ENCODE data around the gene BAZ2B. TPM values are rescaled to one million over a fixed set of nuclear protein-coding genes. Genes with fewer than 3 reads are reported as not detected.
A peak's percentile ranks its signal among the peaks of the same experiment; 100 is the strongest.

Gene BAZ2B
- polyA plus RNA-seq, 1 of the 3 experiments (the other 2 are of a cell fraction), result 10.2 TPM

- Histone ChIP-seq H3F3A (replicated peaks; ENCODE audit: insufficient read depth) (no peaks in the 10 kb centered on the region), H2AFZ (ENCODE audit: low read depth) (no peak overlapping the region), H3K4me1 (ENCODE audit: control insufficient read depth in 1 of 2, insufficient read depth in 2 of 2, low read depth in 1 of 2, low read length in 1 of 2) (peaks cover 0 to 3% of the 10 kb centered on the region in 2 experiments; a peak in 1 of 4 replicates), H3K9ac (no peak overlapping the region), H3K27me3 (ENCODE audit: insufficient read depth) (no peaks in the 10 kb centered on the region), H3K9me2 (no peaks in the 10 kb centered on the region), H3K27ac (ENCODE audit: low read depth in 2 of 2, low read length in 1 of 2) (no peak overlapping the region), H3K9me3 (no peaks in the 10 kb centered on the region), H3K4me3 (ENCODE audit: low read depth in 2 of 2, low read length in 1 of 2) (no peak overlapping the region), H3K79me2 (ENCODE audit: insufficient read depth) (peaks cover 8% of the 10 kb centered on the region), H3K4me2 (no peak overlapping the region), H4K20me1 (ENCODE audit: insufficient read depth) (no peaks in the 10 kb centered on the region; the same call in 1 of the 2 replicates), H3K36me3 (replicated peaks in 1 of 2; ENCODE audit: control insufficient read depth in 1 of 2, insufficient read depth in 2 of 2, low read length in 1 of 2) (no peaks in the 10 kb centered on the region)
- 52% methylated on average over 2 of the region's 2 CpGs for WGBS (ENCODE audit: low lambda C conversion rate)
- DNase-seq, result no peak
- ChIA-PET CTCF (interaction anchor here (0.7 kb wide), 1 partner anchor 89 kb away, joined by 3 read pairs; no protein-coding TSS in a partner anchor), POLR2A (no interaction called here)
- TF ChIP-seq FOSL2 (IDR thresholded peaks at IDR 0.05; ENCODE audit: borderline replicate concordance, low read depth), result peak; percentile 42; the same call in 1 of the 2 replicates
- no peak for TF ChIP-seq USF1 (IDR thresholded peaks at IDR 0.05; ENCODE audit: borderline replicate concordance, low read depth)
- TF ChIP-seq PBX3 (IDR thresholded peaks at IDR 0.05), result peak; percentile 48
- no peak for TF ChIP-seq EZH2phosphoT487 (IDR thresholded peaks at IDR 0.05; ENCODE audit: borderline replicate concordance, low read depth)
- TF ChIP-seq FOXM1 (IDR thresholded peaks at IDR 0.05; ENCODE audit: low read depth), result no peak
- no peak for TF ChIP-seq GATA2 (CRISPR knock-in tag; IDR thresholded peaks at IDR 0.05)
- no peak for TF ChIP-seq JUND (IDR thresholded peaks at IDR 0.05)
- TF ChIP-seq TCF12 (IDR thresholded peaks at IDR 0.05), result peak; percentile 37; the same call in 1 of the 2 replicates
- TF ChIP-seq CHD2 (IDR thresholded peaks at IDR 0.05; ENCODE audit: low read length, partially characterized antibody), result no peak
- no peak for TF ChIP-seq YY1 (IDR thresholded peaks at IDR 0.05; ENCODE audit: low read depth)
- no peak for TF ChIP-seq CTCF (IDR thresholded peaks at IDR 0.05)
- no peak for TF ChIP-seq TAF1 (IDR thresholded peaks at IDR 0.05; ENCODE audit: borderline replicate concordance, low read depth, low read length)
- TF ChIP-seq USF2 (IDR thresholded peaks at IDR 0.05; ENCODE audit: borderline replicate concordance, low read depth, low read length), result no peak
- no peak for TF ChIP-seq MXI1 (IDR thresholded peaks at IDR 0.05; ENCODE audit: low read depth, low read length)
- no peak for TF ChIP-seq SMC3 (IDR thresholded peaks at IDR 0.05; ENCODE audit: low read depth, low read length)
- no peak for TF ChIP-seq ELF1 (IDR thresholded peaks at IDR 0.05)
- TF ChIP-seq RXRA (IDR thresholded peaks at IDR 0.05; ENCODE audit: borderline replicate concordance, low read depth), result no peak
- TF ChIP-seq SIN3A (IDR thresholded peaks at IDR 0.05; ENCODE audit: borderline replicate concordance, low read depth, low read length), result no peak
- no peak for TF ChIP-seq REST (IDR thresholded peaks at IDR 0.05; ENCODE audit: low read depth, low read length)
- no peak for TF ChIP-seq RAD21 (IDR thresholded peaks at IDR 0.05; ENCODE audit: low read length)
Observed at GRCh38 chr2:159506764-159507440, 109.4 kb downstream of the BAZ2B start.
